Parathyroid adenoma (tissue), 2 donors: ENCODE measurements around the gene HS6ST3.

Source experiments
- H2AFZ ChIP-seq: fragments of 300-600 bp; sonication (generic); one replicate; pipeline ENCODE4 v1.7.0; 2017; ENCODE audit warnings: antibody characterized with exemption, mild to moderate bottlenecking
- H3K27ac ChIP-seq: fragments of 300-600 bp; sonication (generic); one replicate; pipeline ENCODE4 v1.7.0; 2017
- H3K27me3 ChIP-seq: fragments of 300-600 bp; sonication (generic); one replicate; pipeline ENCODE4 v1.7.0; 2017; ENCODE audit warnings: low read length; ENCODE audit not compliant: control insufficient read depth, insufficient read depth
- H3K36me3 ChIP-seq: fragments of 300-600 bp; sonication (generic); one replicate; pipeline ENCODE4 v1.7.0; 2017; ENCODE audit warnings: low read length; ENCODE audit not compliant: control insufficient read depth, insufficient read depth
- H3K4me1 ChIP-seq: fragments of 300-600 bp; sonication (generic); one replicate; pipeline ENCODE4 v1.7.0; 2017; ENCODE audit warnings: control low read depth
- H3K4me2 ChIP-seq: fragments of 300-600 bp; sonication (generic); one replicate; pipeline ENCODE4 v1.7.0; 2017; ENCODE audit warnings: low read length
- H3K4me3 ChIP-seq: fragments of 300-600 bp; sonication (generic); one replicate; pipeline ENCODE4 v1.7.0; 2017; ENCODE audit warnings: low read depth, low read length
- H3K79me2 ChIP-seq: fragments of 300-600 bp; sonication (generic); one replicate; pipeline ENCODE4 v1.7.0; 2017; ENCODE audit warnings: control low read depth
- H3K9ac ChIP-seq: fragments of 300-600 bp; sonication (generic); one replicate; pipeline ENCODE4 v1.7.0; 2017; ENCODE audit warnings: mild to moderate bottlenecking
- H3K9me3 ChIP-seq: fragments of 300-600 bp; sonication (generic); one replicate; pipeline ENCODE4 v1.7.0; 2017; ENCODE audit warnings: low read length; ENCODE audit not compliant: control insufficient read depth
- CTCF ChIP-seq: fragments of 300-600 bp; sonication (generic); IDR thresholded peaks from one replicate; pipeline ENCODE4 v1.7.0; 2017; ENCODE audit warnings: antibody characterized with exemption, mild to moderate bottlenecking
- donor health status: primary hyperparathyroidism.

Gene HS6ST3

GRCh38 chr13:96198038-96198437, 108.1 kb downstream of the HS6ST3 start:
- no peak for TF ChIP-seq CTCF
- Histone ChIP-seq H2AFZ (no peak overlapping the region), H3K4me1 (no peaks in the 10 kb centered on the region), H3K4me2 (no peak overlapping the region), H3K9me3 (no peaks in the 10 kb centered on the region), H3K36me3 (no peaks in the 10 kb centered on the region), H3K27ac (no peak overlapping the region), H3K9ac (no peak overlapping the region), H3K27me3 (no peaks in the 10 kb centered on the region), H3K4me3 (no peak overlapping the region), H3K79me2 (no peaks in the 10 kb centered on the region)

- Histone ChIP-seq H3K36me3 (no peaks in the 10 kb centered on the region), H2AFZ (no peak overlapping the region), H3K27me3 (no peaks in the 10 kb centered on the region), H3K4me3 (no peak overlapping the region), H3K4me1 (no peaks in the 10 kb centered on the region), H3K9ac (no peak overlapping the region), H3K27ac (no peak overlapping the region), H3K79me2 (no peaks in the 10 kb centered on the region), H3K4me2 (no peak overlapping the region), H3K9me3 (no peaks in the 10 kb centered on the region)
- TF ChIP-seq CTCF = no peak
Measured at GRCh38 chr13:96199315-96199714, 109.4 kb downstream of the HS6ST3 start.

GRCh38 chr13:96200810-96201209, 110.9 kb downstream of the HS6ST3 start:
- Histone ChIP-seq H3K4me2 (no peak overlapping the region), H3K27ac (no peak overlapping the region), H3K36me3 (no peaks in the 10 kb centered on the region), H3K27me3 (no peaks in the 10 kb centered on the region), H3K9me3 (no peaks in the 10 kb centered on the region), H3K9ac (no peak overlapping the region), H3K79me2 (no peaks in the 10 kb centered on the region), H2AFZ (no peak overlapping the region), H3K4me3 (no peak overlapping the region), H3K4me1 (no peaks in the 10 kb centered on the region)
- no peak for TF ChIP-seq CTCF

GRCh38 chr13:96202315-96202714, 112.4 kb downstream of the HS6ST3 start:
- no peak overlapping the region for H3K4me2 ChIP-seq
- no peaks in the 10 kb centered on the region for H3K27me3 ChIP-seq
- no peaks in the 10 kb centered on the region for H3K9me3 ChIP-seq
- TF ChIP-seq CTCF = no peak
- no peak overlapping the region for H3K9ac ChIP-seq
- no peak overlapping the region for H3K27ac ChIP-seq
- no peaks in the 10 kb centered on the region for H3K79me2 ChIP-seq
- H3K36me3 ChIP-seq = no peaks in the 10 kb centered on the region
- H3K4me1 ChIP-seq = no peaks in the 10 kb centered on the region
- H2AFZ ChIP-seq = no peak overlapping the region
- no peak overlapping the region for H3K4me3 ChIP-seq

GRCh38 chr13:96203471-96203870, 113.6 kb downstream of the HS6ST3 start:
- Histone ChIP-seq H3K27ac (no peak overlapping the region), H3K9ac (no peak overlapping the region), H3K79me2 (no peaks in the 10 kb centered on the region), H3K9me3 (no peaks in the 10 kb centered on the region), H2AFZ (no peak overlapping the region), H3K4me1 (no peaks in the 10 kb centered on the region), H3K36me3 (no peaks in the 10 kb centered on the region), H3K27me3 (no peaks in the 10 kb centered on the region), H3K4me3 (no peak overlapping the region), H3K4me2 (no peak overlapping the region)
- no peak for TF ChIP-seq CTCF
